Activated naive CD4-positive, alpha-beta T cell treated with anti-CD3 and anti-CD28 coated beads, Interleukin-2, amount 10 ng/mL, durations not matched to agents 7 days and 5 days (primary cell): ENCODE measurements around the gene UHRF1.
A peak's percentile ranks its signal among the peaks of the same experiment; 100 is the strongest.
"Not testable (repeated sequence)": the region's sequence is repeated elsewhere in the genome, so short reads cannot be mapped to it uniquely, and the experiment has no call there.

Experiments
- CTCF ChIA-PET: fragments of 350-600 bp; sonication (Branson Sonifier 250); formaldehyde crosslinking; loops from one replicate; lab custom pipeline; 2021; ENCODE audit warnings: antibody characterized with exemption; lab: Charles Lee
- DNase-seq: peaks from one replicate; pipeline ENCODE4 v3.0.0-alpha.2; 2020
- H3K27ac Mint-ChIP-seq: one replicate; pipeline ENCODE4 v1.8.0; 2021; ENCODE audit warnings: mild to moderate bottlenecking, moderate library complexity, mixed read lengths
- H3K27me3 Mint-ChIP-seq: one replicate; pipeline ENCODE4 v1.8.0; 2021; ENCODE audit warnings: mild to moderate bottlenecking, mixed read lengths
- H3K36me3 Mint-ChIP-seq: one replicate; pipeline ENCODE4 v1.8.0; 2021; ENCODE audit warnings: mixed read lengths
- H3K4me1 Mint-ChIP-seq: one replicate; pipeline ENCODE4 v1.8.0; 2021; ENCODE audit warnings: mixed read lengths
- H3K4me3 Mint-ChIP-seq: one replicate; pipeline ENCODE4 v1.8.0; 2021; ENCODE audit warnings: mild to moderate bottlenecking, moderate library complexity, mixed read lengths
- H3K9me3 Mint-ChIP-seq: one replicate; pipeline ENCODE4 v1.8.0; 2021; ENCODE audit warnings: mixed read lengths

UHRF1 gene

DNA sequence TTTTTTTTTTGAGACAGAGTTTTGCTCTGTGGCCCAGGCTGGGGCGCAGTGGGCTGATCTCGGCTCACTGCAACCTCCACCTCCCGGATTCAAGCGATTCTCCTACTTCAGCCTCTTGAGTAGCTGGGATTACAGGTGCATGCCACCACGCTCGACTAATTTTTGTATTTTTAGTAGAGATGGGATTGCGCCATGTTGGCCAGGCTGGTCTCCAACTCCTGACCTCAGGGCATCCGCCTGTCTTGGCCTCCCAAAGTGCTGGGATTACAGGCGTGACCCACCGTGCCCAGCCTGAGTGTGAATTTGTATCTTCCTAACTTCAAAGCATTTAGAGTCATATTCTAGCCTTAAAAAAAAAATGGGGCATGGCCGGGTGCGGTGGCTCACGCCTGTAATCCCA, 66.3 kb downstream of the UHRF1 start:
- not testable (repeated sequence) for H3K4me3 Mint-ChIP-seq, H3K9me3 Mint-ChIP-seq

DNA sequence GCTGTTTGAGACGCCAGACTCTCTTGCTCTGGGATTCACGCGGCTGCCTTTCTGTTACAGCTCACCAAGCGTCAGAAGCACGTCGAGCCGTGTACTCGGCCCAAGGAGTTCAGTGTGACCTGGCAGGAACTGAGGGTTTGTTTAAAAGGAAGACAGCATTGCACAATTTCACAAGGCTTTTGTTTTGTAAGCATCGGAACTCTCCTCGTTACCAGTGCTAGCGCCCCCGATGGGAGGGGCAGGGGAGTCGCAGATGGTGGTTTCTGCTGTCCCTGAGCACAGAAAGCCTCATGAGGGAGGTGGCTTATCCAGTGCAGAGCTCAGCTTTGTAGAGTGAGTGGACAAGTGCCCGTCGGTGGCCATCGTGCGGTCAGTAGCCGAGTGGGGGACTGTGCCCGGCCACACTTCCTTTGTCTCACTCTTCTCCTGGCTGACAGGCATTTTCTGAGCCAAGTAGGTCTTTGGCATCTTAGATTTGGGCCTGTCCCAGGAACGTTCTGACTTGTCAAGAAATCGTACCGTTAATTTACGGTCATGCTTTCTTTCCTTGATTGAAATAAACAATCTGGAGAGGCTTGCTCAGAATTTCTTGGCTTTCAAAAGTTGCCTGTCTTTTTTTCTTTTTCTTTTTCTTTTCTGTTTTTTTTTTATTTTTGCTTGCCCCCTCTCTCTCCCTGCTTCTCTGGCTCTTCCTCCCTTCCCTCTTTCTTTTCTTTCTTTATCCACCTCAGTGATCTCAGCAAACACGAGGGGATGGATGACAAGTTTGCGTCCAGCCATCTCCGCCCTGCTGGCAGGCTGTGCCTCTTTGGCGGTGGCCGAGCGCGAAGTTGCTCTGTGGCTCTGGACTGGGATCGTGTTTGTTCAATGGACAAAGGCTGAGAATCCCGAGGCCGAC, 67.3 kb downstream of the UHRF1 start:
- CTCF ChIA-PET = interaction anchor here (1.0 to 1.3 kb wide), 2 partner anchors 24 to 25 kb away, joined by 3 read pairs; no protein-coding TSS in a partner anchor
- Mint-ChIP-seq H3K4me1 (peaks cover 9% of the 10 kb centered on the region), H3K27ac (no peak overlapping the region), H3K36me3 (peaks cover 9% of the 10 kb centered on the region), H3K4me3 (no peak overlapping the region), H3K27me3 (no peaks in the 10 kb centered on the region), H3K9me3 (no peaks in the 10 kb centered on the region)
- DNase-seq = no peak

More for the DNA sequence above, 66.3 kb downstream of the UHRF1 start:
- CTCF ChIA-PET = interaction anchor here (1.0 to 1.3 kb wide), 2 partner anchors 23 to 26 kb away, joined by 3 read pairs; no protein-coding TSS in a partner anchor
- DNase-seq, H3K27ac Mint-ChIP-seq, H3K27me3 Mint-ChIP-seq: not testable (repeated sequence)
- peaks cover 14% of the 10 kb centered on the region for H3K36me3 Mint-ChIP-seq
- peaks cover 18% of the 10 kb centered on the region for H3K4me1 Mint-ChIP-seq

DNA sequence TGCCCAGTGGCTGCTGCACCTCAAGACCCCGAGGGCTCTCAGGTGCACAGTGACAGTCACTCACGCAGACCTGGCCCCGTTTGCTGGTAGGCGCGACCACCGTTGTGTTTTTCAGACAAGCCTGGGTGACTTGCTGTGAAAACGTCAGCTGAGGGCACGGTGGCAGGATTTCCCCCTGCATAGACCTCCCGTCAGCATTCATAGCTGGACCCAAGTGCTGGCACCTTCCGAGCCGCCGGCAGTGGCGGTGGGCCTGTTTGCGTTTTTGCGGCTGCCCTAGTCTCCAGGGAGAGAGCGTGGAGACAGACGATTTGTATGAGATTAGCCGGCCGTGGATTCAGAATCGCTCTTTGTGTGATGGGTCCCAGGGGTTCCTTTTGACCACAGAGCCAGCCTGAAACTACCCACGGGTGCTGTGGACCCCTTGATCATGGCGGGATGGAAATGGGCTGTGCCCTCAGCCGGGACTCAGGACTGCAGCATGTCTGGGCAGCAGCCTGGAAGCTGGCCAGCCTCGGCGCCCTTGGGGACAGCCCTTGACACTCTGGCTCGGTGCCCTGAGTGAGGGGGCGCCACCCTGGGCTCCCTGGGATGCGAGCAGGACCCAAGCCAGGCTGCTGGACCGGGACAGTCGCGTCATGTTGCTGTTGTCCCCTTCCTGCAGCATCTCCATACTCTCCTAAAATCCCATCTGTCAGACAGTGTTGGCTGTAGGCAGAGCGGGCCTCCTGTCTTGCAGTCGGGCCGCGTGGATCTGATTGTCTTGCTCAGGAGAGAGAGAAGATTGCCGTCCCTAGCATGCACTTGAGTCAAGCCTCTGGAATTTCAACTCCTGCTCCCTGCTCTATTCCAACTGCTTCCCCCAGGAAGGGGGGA, 68.2 kb downstream of the UHRF1 start:
- peaks cover 6% of the 10 kb centered on the region for H3K4me1 Mint-ChIP-seq
- H3K27ac Mint-ChIP-seq = no peak overlapping the region
- H3K9me3 Mint-ChIP-seq = no peaks in the 10 kb centered on the region
- no peak for DNase-seq
- CTCF ChIA-PET = no interaction called here
- peaks cover 9% of the 10 kb centered on the region for H3K36me3 Mint-ChIP-seq
- H3K4me3 Mint-ChIP-seq = no peak overlapping the region
- H3K27me3 Mint-ChIP-seq = no peaks in the 10 kb centered on the region

DNA sequence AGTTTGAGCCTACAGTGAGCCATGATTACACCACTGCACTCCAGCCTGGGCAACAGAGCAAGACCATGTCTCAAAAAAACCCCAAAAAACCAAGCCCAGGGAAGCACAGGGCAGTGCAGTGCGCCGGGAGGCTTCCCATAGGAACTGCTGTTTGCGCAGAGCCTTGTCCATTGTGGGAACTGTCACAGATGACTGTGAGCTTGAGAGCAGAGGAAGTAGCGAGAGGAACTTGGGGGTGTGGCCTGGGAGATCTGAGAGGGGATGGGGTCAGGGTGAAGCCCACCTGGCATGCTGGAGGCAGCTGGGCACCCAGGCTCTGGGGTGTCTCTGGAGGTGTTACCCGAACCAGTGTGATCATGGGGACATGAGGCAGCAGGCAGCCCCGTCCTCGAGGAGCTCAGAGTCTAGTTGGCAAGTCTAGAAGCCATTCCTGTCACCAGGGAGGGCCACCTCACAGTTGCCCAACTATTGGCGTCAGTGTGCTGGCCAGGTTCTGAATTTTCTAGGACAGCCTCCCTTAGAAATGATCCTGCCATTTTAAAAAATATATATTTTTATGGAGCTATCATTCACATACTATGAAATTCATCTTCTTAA, 70.0 kb downstream of the UHRF1 start:
- CTCF ChIA-PET = interaction anchor here (0.5 to 0.9 kb wide), 3 partner anchors 22 to 106 kb away, joined by 3 read pairs; no protein-coding TSS in a partner anchor
- Mint-ChIP-seq H3K27ac (peak overlapping the region; percentile 19), H3K4me3 (no peak overlapping the region), H3K27me3 (no peaks in the 10 kb centered on the region), H3K4me1 (peaks cover 4% of the 10 kb centered on the region), H3K9me3 (no peaks in the 10 kb centered on the region), H3K36me3 (peaks cover 9% of the 10 kb centered on the region)
- DNase-seq = no peak

DNA sequence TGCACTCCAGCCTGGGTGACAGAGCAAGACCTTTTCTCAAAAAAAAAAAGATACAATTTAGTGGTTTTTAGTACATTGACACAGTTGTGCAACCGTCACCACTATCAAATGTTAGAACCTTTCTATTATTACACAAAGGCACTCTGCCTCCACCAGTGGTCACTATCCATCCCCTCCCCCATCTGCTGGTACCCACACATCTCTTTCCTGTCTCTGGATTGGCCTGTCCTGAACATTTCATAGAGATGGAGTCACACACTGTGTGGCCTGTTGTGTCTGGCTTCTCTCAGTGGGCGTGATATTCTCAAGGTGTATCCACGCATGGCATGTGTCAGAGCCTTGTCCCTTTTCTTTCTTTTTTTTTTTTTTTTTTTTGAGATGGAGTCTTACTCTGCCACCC, 70.8 kb downstream of the UHRF1 start:
- Mint-ChIP-seq H3K27ac (no peak overlapping the region), H3K27me3 (no peaks in the 10 kb centered on the region), H3K36me3 (peaks cover 6% of the 10 kb centered on the region), H3K4me3 (no peak overlapping the region), H3K9me3 (no peaks in the 10 kb centered on the region), H3K4me1 (peaks cover 4% of the 10 kb centered on the region)
- CTCF ChIA-PET = interaction anchor here (0.6 to 0.9 kb wide), 2 partner anchors 22 to 34 kb away, joined by 3 to 4 read pairs; no protein-coding TSS in a partner anchor
- no peak for DNase-seq

DNA sequence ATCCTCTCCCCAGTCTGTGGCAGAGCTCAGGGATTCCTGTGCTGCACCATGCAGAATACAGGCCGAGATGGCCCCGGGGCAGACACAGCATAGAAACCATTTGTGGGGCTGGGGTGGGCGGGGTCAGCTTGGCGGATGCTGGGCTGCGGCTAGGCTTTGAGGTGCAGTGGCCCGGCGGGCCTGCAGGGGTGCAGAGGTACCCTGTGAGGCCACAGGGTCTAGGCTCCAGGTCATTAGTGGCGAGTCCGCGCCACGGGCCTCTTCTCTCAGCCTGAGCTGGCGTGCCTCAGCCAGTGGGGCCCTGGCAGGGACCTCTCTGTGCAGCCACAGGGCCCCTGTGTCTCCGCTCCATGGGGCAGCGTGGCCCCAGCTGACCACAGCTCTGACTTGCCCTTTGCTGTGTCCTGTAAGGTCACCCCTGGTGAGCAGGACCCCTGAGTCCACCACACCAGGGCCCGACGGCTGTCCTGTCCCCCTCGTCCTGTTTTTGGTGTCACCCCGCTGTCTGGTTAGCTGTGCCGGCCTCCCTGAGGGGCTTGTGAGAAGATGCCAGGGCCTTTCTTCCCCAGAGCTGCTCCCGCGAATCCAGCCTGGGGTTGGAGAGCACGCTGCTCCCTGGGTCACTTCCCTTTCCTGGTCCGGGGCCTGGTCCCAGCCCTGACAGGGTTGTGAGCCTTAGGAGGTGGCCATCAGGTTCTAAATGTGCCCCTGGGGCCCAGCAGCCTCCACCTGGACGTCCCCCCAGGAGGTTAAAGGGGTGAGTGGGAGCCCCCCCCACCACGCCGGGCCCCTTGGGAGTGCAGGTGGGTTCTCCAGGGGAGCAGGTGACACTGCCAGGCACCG, 71.8 kb downstream of the UHRF1 start:
- Mint-ChIP-seq H3K27ac (no peak overlapping the region), H3K4me1 (peaks cover 4% of the 10 kb centered on the region), H3K4me3 (no peak overlapping the region), H3K27me3 (no peaks in the 10 kb centered on the region), H3K9me3 (no peaks in the 10 kb centered on the region), H3K36me3 (peaks cover 6% of the 10 kb centered on the region)
- no peak for DNase-seq
- CTCF ChIA-PET = interaction anchor here (0.6 kb wide), 1 partner anchor 33 kb away, joined by 4 read pairs; no protein-coding TSS in a partner anchor

DNA sequence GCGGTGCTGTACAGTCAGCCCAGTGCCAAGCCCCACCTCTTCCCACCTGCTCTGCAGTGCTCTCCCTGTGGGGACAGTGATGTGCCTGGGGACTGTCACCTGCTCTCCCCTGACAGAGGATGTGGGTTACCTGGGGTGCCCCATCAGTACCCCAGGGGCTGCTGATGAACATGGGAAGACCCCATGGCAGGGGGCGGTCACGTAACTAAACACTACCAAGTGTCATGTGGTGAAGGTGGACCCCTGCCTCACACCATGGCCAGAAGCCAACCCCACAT, 72.3 kb downstream of the UHRF1 start:
- Mint-ChIP-seq H3K27me3 (no peaks in the 10 kb centered on the region), H3K36me3 (peaks cover 6% of the 10 kb centered on the region), H3K27ac (peak overlapping the region; percentile 42), H3K9me3 (no peaks in the 10 kb centered on the region), H3K4me1 (peaks cover 4% of the 10 kb centered on the region), H3K4me3 (no peak overlapping the region)
- CTCF ChIA-PET = no interaction called here
- no peak for DNase-seq

DNA sequence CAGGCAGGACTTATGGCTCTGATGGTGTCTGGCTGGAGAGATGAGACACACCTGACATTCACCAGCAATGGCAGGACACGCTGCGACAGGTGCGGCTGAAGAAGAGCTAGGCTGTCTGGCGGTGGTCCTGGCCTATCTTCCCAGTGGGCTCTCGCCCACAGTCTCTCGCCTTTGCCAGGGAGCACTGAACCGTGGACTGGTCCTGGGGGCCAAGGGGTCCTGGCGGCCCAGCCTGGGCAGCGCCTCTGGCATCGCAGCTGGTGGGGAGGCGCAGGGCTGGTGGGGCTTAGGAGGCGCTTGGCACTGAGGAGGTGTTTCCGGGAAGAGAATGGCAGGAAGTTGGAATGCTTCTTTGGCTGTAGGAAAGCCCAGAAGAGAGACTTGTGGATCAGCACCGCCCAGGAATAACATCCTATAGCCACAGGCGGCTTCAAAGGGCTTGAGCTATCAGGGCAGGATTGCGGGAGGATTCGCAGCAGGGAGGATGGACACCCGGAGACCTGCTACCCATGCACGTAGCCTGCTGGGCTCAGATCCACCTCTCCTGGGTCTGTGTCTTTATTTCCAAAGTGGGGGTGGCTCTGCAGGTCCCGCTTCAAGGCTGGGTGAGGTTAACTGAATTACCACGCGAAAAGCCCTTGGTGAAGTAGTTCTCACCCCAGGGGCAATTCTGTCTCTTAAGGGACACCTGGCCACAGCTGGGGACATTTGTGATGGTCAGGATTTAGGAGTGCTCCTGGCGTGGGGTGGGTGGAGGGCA, 74.2 kb downstream of the UHRF1 start:
- no peak overlapping the region for H3K27ac Mint-ChIP-seq
- H3K9me3 Mint-ChIP-seq = no peaks in the 10 kb centered on the region
- CTCF ChIA-PET = interaction anchor here (1.0 kb wide), 1 partner anchor 18 kb away, joined by 3 read pairs; no protein-coding TSS in a partner anchor
- peaks cover 2% of the 10 kb centered on the region for H3K4me1 Mint-ChIP-seq
- no peak for DNase-seq
- no peak overlapping the region for H3K4me3 Mint-ChIP-seq
- H3K36me3 Mint-ChIP-seq = no peaks in the 10 kb centered on the region
- no peaks in the 10 kb centered on the region for H3K27me3 Mint-ChIP-seq

DNA sequence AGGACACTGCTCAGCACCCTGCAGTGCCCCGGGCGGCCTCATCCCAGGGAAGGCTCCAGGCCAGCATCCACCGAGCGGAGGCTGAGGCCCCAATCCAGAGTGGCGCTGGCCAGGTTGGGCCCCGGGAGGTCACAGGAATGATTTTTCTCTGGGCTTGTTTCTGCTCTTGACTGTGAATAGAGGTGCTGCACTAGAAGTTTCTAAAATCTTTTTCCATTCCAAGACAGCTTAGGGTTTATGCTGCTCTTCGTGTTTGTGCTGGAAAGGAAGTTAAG, 74.7 kb downstream of the UHRF1 start:
- Mint-ChIP-seq H3K9me3 (no peaks in the 10 kb centered on the region), H3K36me3 (no peaks in the 10 kb centered on the region), H3K4me1 (peaks cover 2% of the 10 kb centered on the region), H3K4me3 (no peak overlapping the region), H3K27me3 (no peaks in the 10 kb centered on the region), H3K27ac (no peak overlapping the region)
- CTCF ChIA-PET = no interaction called here
- DNase-seq = no peak

DNA sequence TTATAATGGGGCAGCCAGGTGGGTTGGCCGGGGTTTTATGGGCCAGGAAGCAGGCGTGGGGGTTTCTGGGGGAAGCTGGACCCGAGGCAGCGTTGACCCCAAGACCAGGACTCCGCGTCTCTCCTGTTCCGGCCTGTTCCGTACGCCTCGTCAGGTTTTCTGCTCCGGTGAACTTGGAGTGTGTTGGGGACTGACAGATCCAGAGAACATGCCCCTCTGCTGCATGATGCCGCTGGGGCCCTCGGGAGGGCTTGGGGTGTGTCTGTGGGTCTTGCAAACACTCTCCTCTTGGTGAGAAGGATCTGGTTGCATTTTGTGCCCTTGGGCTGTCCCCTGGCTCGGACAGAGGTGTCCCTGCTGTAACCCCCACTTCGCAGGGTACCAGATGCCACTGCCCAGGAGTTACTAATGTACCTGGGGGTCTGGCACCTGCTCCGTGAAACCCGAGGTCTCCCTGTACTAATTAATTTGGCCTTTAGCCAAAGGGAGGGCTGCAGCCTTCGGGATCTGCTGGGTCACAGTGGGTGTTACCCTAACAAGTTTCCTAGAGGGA, 75.2 kb downstream of the UHRF1 start:
- H3K36me3 Mint-ChIP-seq = no peaks in the 10 kb centered on the region
- no peak overlapping the region for H3K4me3 Mint-ChIP-seq
- H3K4me1 Mint-ChIP-seq = peaks cover 2% of the 10 kb centered on the region
- CTCF ChIA-PET = no interaction called here
- no peak for DNase-seq
- H3K27me3 Mint-ChIP-seq = no peaks in the 10 kb centered on the region
- no peak overlapping the region for H3K27ac Mint-ChIP-seq
- H3K9me3 Mint-ChIP-seq = no peaks in the 10 kb centered on the region

DNA sequence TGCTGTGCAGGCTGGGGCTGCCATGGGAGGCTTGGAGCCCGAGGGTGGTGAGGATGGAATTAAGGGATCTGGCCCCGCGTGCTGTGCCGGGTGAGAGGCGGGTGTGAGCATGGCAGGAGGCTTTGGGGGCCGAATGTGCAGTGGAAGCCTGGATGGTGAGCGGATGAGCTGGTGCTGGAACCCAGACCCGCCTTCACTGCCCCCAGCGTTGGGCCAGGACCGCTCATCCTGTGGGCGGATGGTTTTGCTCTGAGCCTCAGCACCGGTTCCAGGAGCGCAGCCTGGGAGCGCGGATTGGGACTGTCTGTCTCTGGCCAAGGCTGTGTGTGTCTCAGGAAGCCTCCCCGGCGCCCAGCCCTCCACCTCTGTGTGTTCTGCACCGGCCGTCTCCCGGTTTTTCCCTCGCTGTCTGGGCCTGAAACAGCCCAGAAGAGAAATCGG, 76.3 kb downstream of the UHRF1 start:
- Mint-ChIP-seq H3K27me3 (no peaks in the 10 kb centered on the region), H3K4me3 (no peak overlapping the region), H3K36me3 (no peaks in the 10 kb centered on the region), H3K4me1 (peaks cover 2% of the 10 kb centered on the region), H3K9me3 (no peaks in the 10 kb centered on the region), H3K27ac (no peak overlapping the region)
- no peak for DNase-seq
- CTCF ChIA-PET = no interaction called here

DNA sequence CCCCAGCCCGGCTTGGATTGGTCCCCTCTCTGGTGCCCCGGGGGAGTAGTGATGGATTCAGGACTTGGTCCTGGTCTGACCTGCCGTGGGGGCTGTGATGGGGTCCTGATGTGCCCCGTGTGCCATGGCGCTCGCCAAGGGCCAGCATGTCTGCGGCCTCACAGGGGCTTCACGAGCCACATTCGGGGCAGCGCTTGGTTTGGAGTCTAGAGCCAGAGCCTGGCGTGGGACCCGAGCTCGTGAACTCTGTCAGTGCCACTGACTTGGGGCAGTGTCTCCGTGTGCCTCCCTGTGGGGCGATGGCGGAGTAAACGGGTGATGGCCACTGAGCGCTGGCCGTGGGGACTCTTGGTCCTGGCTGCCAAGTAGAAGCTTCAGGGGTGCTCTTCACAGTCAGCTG, 76.8 kb downstream of the UHRF1 start:
- H3K4me3 Mint-ChIP-seq = no peak overlapping the region
- CTCF ChIA-PET = no interaction called here
- peaks cover 2% of the 10 kb centered on the region for H3K4me1 Mint-ChIP-seq
- no peaks in the 10 kb centered on the region for H3K36me3 Mint-ChIP-seq
- H3K9me3 Mint-ChIP-seq = no peaks in the 10 kb centered on the region
- H3K27me3 Mint-ChIP-seq = no peaks in the 10 kb centered on the region
- H3K27ac Mint-ChIP-seq = no peak overlapping the region
- DNase-seq = no peak

DNA sequence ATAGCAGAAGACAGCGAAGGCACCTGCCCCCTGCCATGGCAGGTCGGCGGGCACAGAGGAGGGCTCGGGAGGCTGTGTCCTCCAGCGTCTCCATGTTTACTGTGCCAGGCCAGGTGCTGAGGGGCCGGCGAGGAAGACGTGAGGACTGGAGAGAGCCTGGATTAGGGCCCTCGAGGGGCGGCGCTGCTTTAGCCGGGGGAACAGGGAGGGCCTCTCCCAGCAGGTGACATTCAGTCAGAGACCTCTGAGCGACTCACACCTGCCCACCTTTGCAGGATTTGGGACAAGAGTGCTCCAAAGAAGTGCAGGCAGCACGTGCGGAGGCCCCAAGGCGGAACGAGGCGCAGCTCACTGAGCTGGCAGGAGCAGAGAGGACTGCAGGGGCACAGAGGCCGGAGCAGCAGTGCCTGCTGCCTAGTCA, 77.2 kb downstream of the UHRF1 start:
- CTCF ChIA-PET = no interaction called here

More for the DNA sequence above, 77.2 kb downstream of the UHRF1 start:
- no peaks in the 10 kb centered on the region for H3K9me3 Mint-ChIP-seq
- DNase-seq = no peak
- no peaks in the 10 kb centered on the region for H3K27me3 Mint-ChIP-seq
- H3K27ac Mint-ChIP-seq = peak overlapping the region; percentile 58
- H3K4me3 Mint-ChIP-seq = no peak overlapping the region
- no peaks in the 10 kb centered on the region for H3K36me3 Mint-ChIP-seq
- H3K4me1 Mint-ChIP-seq = peaks cover 2% of the 10 kb centered on the region
